Measurements from ENCODE around the gene SEPTIN6. TPM values are rescaled to one million over a fixed set of nuclear protein-coding genes. Genes with fewer than 3 reads are reported as not detected.

Gene SEPTIN6
- total and polyA plus RNA-seq, 2 of the 13 experiments (the other 11 are each of a cell fraction or from before 2014, with no cell fraction given) = 21.7 to 38.3 TPM

DNA sequence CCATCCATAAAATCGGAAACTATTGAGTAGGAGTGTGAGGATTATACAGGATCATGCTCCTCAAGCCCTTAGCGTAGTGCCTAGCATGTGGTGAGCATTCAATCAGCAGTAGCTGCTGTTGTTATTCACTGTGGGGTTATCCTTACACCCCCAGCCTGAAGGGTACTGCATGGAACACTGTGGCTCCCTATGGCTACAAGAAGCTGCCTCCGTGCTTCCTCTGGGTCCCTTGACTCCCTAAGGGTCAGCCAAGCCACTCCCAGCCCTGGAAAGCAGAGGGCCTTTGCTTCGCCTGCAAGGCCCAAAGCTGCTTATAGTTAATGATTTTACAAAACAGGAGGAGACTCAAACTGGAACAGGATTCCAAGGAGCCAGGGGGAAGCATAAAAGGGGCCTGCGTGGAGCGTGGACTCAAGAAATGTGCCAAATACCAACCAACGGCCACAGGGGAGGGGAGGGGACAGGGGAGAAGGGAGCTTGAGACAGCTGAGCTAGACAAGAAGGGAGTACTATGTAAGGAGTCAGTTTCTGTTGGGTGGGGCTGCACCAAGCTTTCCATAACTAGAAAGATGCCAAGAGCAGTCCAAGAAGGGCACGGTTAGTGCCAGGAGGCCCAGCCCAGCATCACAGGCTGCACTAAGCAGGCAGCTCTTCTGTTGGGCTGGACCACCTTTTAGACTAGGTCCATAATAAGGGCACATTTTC is 15.9 kb downstream of the SEPTIN6 start (continued):
- no peak for TF ChIP-seq TEAD2 (CRISPR knock-in tag; IDR thresholded peaks at IDR 0.05)
- no peak for TF ChIP-seq XRCC5 (optimal IDR thresholded peaks at IDR 0.05; ENCODE audit: low read length)
- no peak for TF ChIP-seq RXRB (CRISPR knock-in tag; IDR thresholded peaks at IDR 0.05; ENCODE audit: borderline replicate concordance)
- TF ChIP-seq, protein P1, sequence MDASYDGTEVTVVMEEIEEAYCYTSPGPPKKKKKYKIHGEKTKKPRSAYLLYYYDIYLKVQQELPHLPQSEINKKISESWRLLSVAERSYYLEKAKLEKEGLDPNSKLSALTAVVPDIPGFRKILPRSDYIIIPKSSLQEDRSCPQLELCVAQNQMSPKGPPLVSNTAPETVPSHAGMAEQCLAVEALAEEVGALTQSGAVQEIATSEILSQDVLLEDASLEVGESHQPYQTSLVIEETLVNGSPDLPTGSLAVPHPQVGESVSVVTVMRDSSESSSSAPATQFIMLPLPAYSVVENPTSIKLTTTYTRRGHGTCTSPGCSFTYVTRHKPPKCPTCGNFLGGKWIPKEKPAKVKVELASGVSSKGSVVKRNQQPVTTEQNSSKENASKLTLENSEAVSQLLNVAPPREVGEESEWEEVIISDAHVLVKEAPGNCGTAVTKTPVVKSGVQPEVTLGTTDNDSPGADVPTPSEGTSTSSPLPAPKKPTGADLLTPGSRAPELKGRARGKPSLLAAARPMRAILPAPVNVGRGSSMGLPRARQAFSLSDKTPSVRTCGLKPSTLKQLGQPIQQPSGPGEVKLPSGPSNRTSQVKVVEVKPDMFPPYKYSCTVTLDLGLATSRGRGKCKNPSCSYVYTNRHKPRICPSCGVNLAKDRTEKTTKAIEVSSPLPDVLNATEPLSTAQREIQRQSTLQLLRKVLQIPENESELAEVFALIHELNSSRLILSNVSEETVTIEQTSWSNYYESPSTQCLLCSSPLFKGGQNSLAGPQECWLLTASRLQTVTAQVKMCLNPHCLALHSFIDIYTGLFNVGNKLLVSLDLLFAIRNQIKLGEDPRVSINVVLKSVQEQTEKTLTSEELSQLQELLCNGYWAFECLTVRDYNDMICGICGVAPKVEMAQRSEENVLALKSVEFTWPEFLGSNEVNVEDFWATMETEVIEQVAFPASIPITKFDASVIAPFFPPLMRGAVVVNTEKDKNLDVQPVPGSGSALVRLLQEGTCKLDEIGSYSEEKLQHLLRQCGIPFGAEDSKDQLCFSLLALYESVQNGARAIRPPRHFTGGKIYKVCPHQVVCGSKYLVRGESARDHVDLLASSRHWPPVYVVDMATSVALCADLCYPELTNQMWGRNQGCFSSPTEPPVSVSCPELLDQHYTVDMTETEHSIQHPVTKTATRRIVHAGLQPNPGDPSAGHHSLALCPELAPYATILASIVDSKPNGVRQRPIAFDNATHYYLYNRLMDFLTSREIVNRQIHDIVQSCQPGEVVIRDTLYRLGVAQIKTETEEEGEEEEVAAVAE (CRISPR knock-in tag; IDR thresholded peaks at IDR 0.05; ENCODE audit: borderline replicate concordance) = no peak
- TF ChIP-seq, protein P2, sequence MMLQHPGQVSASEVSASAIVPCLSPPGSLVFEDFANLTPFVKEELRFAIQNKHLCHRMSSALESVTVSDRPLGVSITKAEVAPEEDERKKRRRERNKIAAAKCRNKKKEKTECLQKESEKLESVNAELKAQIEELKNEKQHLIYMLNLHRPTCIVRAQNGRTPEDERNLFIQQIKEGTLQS (CRISPR knock-in tag; IDR thresholded peaks at IDR 0.05) = no peak
- TF ChIP-seq TBL1XR1 (IDR thresholded peaks at IDR 0.05; ENCODE audit: borderline replicate concordance, low read length, partially characterized antibody) = no peak
- TF ChIP-seq, protein P3, sequence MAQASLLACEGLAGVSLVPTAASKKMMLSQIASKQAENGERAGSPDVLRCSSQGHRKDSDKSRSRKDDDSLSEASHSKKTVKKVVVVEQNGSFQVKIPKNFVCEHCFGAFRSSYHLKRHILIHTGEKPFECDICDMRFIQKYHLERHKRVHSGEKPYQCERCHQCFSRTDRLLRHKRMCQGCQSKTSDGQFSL (CRISPR knock-in tag; IDR thresholded peaks at IDR 0.05) = no peak
- TF ChIP-seq RBM22 (optimal IDR thresholded peaks at IDR 0.05; ENCODE audit: low read length) = no peak
- no peak for TF ChIP-seq REPIN1 (CRISPR knock-in tag; IDR thresholded peaks at IDR 0.05; ENCODE audit: borderline replicate concordance, low read depth)
- TF ChIP-seq, protein P4, sequence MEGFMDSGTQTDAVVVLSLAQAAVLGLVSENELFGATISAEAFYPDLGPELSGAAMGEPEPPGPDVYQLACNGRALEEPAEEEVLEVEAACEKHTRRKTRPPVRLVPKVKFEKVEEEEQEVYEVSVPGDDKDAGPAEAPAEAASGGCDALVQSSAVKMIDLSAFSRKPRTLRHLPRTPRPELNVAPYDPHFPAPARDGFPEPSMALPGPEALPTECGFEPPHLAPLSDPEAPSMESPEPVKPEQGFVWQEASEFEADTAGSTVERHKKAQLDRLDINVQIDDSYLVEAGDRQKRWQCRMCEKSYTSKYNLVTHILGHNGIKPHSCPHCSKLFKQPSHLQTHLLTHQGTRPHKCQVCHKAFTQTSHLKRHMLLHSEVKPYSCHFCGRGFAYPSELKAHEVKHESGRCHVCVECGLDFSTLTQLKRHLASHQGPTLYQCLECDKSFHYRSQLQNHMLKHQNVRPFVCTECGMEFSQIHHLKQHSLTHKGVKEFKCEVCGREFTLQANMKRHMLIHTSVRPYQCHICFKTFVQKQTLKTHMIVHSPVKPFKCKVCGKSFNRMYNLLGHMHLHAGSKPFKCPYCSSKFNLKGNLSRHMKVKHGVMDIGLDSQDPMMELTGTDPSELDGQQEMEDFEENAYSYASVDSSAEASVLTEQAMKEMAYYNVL (CRISPR knock-in tag; IDR thresholded peaks at IDR 0.05; ENCODE audit: borderline replicate concordance) = no peak

All from HepG2 (cell line).